GM23338 (cell line): ENCODE data around the gene GRIA3.

Source experiments
- EZH2phosphoT487 ChIP-seq: fragments of 200-600 bp; sonication (generic); IDR thresholded peaks from one replicate; pipeline ENCODE4 v1.8.1; 2018; ENCODE audit warnings: antibody characterized with exemption; ENCODE audit not compliant: unreplicated experiment
- POLR2AphosphoS5 ChIP-seq: IDR thresholded peaks from 2 replicates; pipeline ENCODE4 v1.6.1; 2016; ENCODE audit warnings: antibody characterized with exemption, low read depth
- STAT1 ChIP-seq: IDR thresholded peaks from one replicate; pipeline ENCODE4 v1.6.1; 2016; ENCODE audit warnings: antibody characterized with exemption; ENCODE audit not compliant: unreplicated experiment
- TF ChIP-seq, protein P1 (sequence below), 2 experiments: fragments of 200-600 bp in 1 of 2; sonication (generic) in 1 of 2; conservative IDR thresholded peaks; 2 replicates each; pipeline versions ENCODE4 v1.5.1 to v1.6.1; 2016 to 2017; ENCODE audit warnings: antibody characterized with exemption in 2 of 2, low read depth in 2 of 2, mild to moderate bottlenecking in 2 of 2, moderate library complexity in 1 of 2

- TF ChIP-seq, protein P1, sequence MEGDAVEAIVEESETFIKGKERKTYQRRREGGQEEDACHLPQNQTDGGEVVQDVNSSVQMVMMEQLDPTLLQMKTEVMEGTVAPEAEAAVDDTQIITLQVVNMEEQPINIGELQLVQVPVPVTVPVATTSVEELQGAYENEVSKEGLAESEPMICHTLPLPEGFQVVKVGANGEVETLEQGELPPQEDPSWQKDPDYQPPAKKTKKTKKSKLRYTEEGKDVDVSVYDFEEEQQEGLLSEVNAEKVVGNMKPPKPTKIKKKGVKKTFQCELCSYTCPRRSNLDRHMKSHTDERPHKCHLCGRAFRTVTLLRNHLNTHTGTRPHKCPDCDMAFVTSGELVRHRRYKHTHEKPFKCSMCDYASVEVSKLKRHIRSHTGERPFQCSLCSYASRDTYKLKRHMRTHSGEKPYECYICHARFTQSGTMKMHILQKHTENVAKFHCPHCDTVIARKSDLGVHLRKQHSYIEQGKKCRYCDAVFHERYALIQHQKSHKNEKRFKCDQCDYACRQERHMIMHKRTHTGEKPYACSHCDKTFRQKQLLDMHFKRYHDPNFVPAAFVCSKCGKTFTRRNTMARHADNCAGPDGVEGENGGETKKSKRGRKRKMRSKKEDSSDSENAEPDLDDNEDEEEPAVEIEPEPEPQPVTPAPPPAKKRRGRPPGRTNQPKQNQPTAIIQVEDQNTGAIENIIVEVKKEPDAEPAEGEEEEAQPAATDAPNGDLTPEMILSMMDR (conservative IDR thresholded peaks at IDR 0.05; ENCODE audit: low read depth in 2 of 2): no peak
- TF ChIP-seq POLR2AphosphoS5 (no peak), STAT1 (no peak), EZH2phosphoT487 (no peak)
These were observed 9.0 kb downstream of the GRIA3 start for GRCh38 chrX:123193101-123193500.
